GM12865 (cell line): ENCODE data around the gene POLR2E.

ENCODE experiments used
- DNase-seq: peaks from one replicate; pipeline ENCODE4 v3.0.0; 2010; ENCODE audit warnings: low read depth
- H3K4me3 ChIP-seq: 2 replicates; pipeline ENCODE4 v1.5.1; 2011; ENCODE audit warnings: mild to moderate bottlenecking, low read depth, low read length, control low read depth
- CTCF ChIP-seq: IDR thresholded peaks from 2 replicates; pipeline ENCODE4 v1.5.1; 2011; ENCODE audit warnings: low read length, control low read depth, low read depth, inconsistent platforms; ENCODE audit not compliant: insufficient read depth; ENCODE audit errors: missing control alignments

The POLR2E gene

GRCh38 chr19:1094978-1095701 lies at the start of gene POLR2E:
Gene POLR2E, minus strand, starts transcription at chr19:1095375. Its CDS starts 60 bp downstream, at chr19:1095315.
- TF ChIP-seq CTCF: no peak
- H3K4me3 ChIP-seq: peak within 1 kb of the TSS; percentile 99
- peak; percentile 99 for DNase-seq

DNA sequence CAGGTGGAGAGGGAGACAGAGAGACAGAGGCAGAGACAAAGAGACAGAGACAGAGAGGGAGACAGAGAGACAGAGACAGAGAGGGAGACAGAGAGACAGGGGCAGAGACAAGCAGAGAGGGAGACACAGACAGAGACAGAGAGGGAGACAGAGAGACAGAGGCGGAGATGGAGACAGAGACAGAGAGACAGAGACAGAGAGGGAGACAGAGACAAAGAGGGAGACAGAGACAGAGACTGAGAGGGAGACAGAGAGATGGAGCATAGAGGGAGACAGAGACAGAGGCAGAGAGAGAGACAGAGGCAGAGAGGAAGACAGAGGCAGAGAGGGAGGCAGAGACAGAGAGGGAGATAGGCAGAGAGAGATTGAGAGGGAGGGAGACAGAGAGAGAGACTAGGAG lies 49.6 kb upstream of the POLR2E start:
- no peak overlapping the region for H3K4me3 ChIP-seq
- no peak for TF ChIP-seq CTCF
- no peak for DNase-seq

DNA sequence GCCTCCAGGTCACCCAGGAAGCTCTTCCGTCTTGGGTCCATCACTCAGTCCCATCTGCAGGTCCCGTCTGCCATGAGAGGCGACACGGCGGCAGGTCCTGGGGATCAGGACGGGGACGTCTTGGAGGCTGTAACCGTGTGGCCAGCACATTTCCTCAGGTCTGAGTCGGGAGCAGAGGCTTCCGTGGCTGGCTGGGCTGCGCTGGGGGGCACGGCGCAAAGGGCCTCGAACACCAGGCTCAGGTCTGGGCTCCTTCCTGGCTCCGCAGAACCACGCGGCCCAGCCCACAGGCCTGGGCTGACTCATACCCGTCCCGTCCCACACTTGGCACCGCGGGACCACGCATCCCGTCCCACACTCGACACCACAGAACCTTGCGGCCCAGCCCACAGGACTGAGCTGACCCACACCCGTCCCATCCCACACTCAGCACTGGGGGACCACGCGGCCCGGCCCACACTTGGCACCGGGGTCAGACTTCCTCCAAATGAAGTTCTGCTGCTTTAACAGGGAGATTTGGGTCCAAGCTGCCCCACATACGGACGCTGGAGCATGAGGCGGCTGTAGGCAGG lies 48.7 kb upstream of the POLR2E start:
- no peak for DNase-seq
- H3K4me3 ChIP-seq: no peak overlapping the region
- TF ChIP-seq CTCF: no peak

GRCh38 chr19:1141944-1142343 lies 46.8 kb upstream of the POLR2E start:
- no peak for TF ChIP-seq CTCF
- H3K4me3 ChIP-seq: no peak overlapping the region
- DNase-seq: no peak

GRCh38 chr19:1140272-1141027 lies 45.3 kb upstream of the POLR2E start:
- DNase-seq: no peak
- TF ChIP-seq CTCF: no peak

GRCh38 chr19:1139126-1139525 lies 44.0 kb upstream of the POLR2E start:
- H3K4me3 ChIP-seq: no peak overlapping the region
- no peak for TF ChIP-seq CTCF
- no peak for DNase-seq

More at GRCh38 chr19:1140272-1141027, 45.3 kb upstream of the POLR2E start:
- H3K4me3 ChIP-seq: no peak overlapping the region
